Stimulated activated CD8-positive, alpha-beta memory T cell treated with anti-CD3 and anti-CD28 coated beads, Interleukin-12 subunit alpha, Interleukin-12 subunit beta, amount 100 ng/mL, for 24 hours (primary cell): ENCODE measurements around the gene TMEM181.
"Not testable (repeated sequence)": the region's sequence is repeated elsewhere in the genome, so short reads cannot be mapped to it uniquely, and the experiment has no call there.

Experiments used
- DNase-seq: peaks from one replicate; pipeline ENCODE4 v3.0.0-alpha.2; 2020; ENCODE audit errors: extremely low read depth

The TMEM181 gene, protein sequence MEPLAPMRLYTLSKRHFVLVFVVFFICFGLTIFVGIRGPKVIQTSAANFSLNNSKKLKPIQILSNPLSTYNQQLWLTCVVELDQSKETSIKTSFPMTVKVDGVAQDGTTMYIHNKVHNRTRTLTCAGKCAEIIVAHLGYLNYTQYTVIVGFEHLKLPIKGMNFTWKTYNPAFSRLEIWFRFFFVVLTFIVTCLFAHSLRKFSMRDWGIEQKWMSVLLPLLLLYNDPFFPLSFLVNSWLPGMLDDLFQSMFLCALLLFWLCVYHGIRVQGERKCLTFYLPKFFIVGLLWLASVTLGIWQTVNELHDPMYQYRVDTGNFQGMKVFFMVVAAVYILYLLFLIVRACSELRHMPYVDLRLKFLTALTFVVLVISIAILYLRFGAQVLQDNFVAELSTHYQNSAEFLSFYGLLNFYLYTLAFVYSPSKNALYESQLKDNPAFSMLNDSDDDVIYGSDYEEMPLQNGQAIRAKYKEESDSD

DNA sequence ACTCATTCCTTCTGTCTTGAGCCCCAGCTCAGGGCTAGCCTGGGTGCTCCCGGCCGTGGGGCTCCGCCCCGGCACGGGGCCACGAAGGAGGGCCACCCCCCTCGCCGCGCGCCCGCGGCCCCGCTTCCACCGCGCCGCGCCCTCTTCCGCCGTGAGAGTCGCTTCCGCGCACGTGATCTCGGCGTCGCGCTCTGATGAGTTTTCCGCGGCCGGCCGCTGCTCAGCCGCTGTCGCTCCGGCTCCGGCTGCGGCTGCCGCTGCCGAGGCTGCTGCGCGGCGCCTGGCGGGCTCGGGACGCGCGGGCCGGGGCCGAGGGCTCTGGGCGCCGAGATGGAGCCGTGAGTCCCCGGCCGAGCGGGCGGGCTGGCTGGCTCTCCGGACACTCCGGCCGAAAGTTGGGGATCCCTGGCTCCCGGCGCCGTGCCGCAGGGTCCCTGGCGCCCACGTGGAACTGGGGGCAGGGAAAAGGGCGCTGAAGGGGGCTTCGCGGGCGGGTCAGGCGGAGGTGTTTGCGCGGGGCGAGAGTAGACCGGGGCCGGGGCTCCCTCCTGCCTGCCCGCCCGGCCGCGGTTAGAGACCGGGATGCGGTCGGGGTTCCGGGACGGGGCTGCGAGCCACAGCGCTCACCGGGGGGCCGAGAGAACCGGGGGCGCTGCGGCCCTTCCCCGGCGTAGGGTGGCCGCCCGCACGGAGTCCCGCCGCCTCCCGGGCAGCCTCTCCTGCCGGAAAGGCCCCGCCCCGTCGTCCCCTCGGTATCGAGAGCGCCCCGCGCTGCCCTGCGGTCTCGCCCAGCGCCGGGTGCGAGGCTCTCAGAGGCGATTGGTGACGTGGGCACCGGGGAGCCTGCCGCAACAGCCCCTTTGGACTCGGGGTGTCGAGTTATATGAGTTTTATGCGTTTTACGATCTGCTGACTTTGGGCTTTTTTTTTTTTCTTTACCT, at the start of gene TMEM181:
TMEM181 (plus strand) TSS at position 197 of the 941 bp plus-strand sequence; CDS start at position 331, 134 bp downstream.
- DNase-seq, result peak; percentile 70

DNA sequence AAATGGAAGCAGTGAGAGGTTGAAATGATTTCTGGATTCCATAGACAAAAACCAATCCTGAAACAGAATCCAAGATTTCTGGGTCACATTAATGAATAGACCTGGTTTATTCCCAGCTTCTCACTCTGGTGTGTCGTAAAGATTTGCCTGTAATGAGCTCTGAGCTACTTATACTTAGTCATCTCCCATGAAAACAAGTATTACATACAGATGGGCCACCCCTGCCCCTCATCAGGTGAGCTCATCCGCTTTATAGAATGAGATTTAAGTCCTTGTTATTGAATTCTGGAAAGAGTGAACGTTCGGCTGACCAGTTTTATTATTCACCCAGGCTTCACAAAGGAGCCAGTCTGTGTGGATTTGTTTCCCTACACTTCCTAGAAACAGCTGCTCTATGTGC, 47.1 kb upstream of the TMEM181 start:
- DNase-seq, result no peak

DNA sequence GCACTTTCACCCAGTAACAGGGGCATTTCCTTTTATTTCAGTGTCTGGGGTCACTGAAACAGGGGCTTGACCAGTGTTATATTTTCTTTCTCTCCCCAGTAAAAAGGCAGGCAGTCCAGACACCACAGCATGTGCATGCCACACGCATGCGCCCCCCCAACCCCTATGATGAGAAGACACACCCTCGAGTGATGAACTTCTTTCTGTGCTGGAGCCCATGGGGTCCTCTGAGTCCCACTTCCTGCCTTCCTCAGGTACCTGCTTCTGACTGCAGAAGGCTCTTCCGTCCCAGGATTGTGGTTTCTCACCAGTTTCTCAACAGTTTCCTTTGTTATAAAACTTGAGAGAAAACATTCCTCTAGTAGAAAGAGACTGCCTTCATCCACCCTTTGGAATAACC, 45.7 kb upstream of the TMEM181 start:
- DNase-seq, result no peak

- no peak for DNase-seq
Measured at GRCh38 chr6:158514991-158515390, 44.9 kb upstream of the TMEM181 start.

GRCh38 chr6:158516098-158516497, 43.8 kb upstream of the TMEM181 start:
- DNase-seq, result no peak

DNA sequence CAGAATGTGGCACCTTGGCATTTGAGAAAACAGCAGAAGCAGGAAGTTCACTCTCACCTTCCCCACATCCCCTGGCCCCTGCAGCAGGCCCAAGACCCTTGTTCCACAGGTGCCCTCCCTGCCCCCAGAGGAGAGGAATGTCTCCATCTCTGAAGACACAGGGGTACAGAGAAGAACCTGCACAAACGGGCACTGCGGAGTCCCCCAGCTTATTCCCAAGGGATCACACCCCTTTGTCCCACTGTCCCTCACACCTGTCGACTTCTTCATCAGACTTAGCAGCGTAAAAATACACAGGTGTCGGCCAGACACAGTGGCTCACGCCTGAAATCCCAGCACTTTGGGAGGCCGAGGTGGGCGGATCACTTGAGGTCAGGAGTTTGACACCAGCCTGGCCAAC, 42.9 kb upstream of the TMEM181 start:
- no peak for DNase-seq

GRCh38 chr6:158517581-158517980, 42.3 kb upstream of the TMEM181 start:
- DNase-seq, result no peak

DNA sequence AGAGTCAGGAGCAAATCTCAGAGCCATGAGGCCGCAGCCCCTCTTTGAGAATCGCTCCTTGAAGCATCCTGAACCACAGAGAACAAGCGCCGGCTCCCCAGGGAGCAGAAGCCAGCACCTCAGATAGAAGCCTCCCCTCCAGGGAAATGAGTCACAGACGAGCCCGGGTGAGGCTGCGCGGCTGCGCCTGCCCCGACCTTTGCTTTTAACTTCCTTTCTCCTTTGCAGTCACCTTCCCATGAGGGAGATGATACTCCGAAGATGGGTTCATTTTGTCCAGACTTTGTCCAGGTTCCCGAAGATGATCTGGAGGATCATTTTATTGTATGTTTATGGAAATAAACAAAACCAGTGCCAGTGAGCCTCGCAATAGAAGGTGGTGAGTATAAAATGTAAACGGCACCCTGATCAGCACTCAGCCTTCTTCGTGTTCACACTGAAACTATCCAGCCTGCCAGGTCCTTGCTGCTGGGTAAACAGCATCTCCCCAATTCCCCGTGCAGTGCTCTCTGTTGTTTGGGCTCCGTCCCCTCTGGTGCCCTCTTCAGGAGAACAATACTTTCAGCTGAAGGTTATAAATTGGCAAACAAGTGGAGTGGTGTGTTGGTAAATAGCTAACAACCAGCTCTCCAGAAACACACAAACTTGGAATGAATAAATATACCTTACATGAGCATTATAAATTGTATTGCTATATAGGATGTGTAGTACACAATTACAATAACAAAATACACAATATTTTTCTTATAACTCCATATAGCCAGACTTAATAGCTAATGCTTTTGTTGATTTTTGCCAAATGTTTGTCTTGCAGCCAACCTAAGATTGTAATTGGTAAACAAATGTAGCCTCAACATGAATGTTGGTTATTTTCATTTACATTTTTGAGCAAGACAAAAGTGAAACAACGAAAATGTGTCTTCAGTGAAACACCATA, 41.4 kb upstream of the TMEM181 start:
- no peak for DNase-seq

DNA sequence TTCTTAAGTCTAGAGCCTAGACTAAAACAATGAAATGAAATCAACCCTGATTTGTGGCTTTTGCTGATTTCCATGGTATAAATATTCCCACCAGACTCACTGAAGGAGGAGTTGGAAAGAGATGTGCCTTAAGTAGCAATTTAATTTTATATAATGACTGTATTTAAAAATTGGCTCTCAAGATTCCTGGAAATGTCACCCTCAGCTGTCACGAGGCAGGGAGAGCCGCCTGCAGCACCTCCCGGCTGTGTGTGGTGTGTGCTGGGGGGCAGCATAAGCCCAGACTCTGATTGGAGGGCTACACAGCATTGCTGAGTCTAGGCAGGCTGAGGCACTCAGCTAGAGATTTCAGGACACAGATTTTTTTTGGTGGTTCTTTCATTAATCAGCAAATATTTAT, 40.6 kb upstream of the TMEM181 start:
- no peak for DNase-seq

- DNase-seq, result no peak
Measured at GRCh38 chr6:158519761-158520160, 40.1 kb upstream of the TMEM181 start.

GRCh38 chr6:158520975-158521374, 38.9 kb upstream of the TMEM181 start:
- DNase-seq, result not testable (repeated sequence)

GRCh38 chr6:158521759-158522158, 38.1 kb upstream of the TMEM181 start:
- DNase-seq, result no peak

GRCh38 chr6:158522616-158523015, 37.3 kb upstream of the TMEM181 start:
- DNase-seq, result no peak

- no peak for DNase-seq
Measured at GRCh38 chr6:158524311-158524710, 35.6 kb upstream of the TMEM181 start.

- DNase-seq, result not testable (repeated sequence)
Measured at GRCh38 chr6:158527858-158528257, 32.0 kb upstream of the TMEM181 start.

- DNase-seq, result no peak
Measured at GRCh38 chr6:158528826-158529225, 31.1 kb upstream of the TMEM181 start.

DNA sequence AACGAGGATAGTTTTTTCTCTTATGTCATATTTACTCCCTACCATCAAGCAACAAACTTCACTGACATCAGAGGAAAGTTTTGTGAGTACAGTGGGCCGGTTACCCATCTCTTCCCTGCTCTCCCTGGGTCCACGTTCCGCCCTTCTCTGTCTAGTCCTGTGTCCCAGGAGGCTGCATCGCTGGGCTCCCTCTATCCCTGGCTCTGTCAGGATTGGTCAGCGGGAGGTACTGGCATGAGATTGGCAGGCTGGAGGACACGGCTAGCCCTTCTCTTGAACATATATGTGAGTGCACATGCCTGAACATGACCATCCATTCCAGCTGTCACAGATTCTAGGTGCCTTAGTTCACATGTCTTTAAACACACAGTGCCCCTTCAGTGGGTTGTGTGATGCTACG, 30.3 kb upstream of the TMEM181 start:
- DNase-seq, result no peak

- no peak for DNase-seq
Measured at GRCh38 chr6:158531566-158531965, 28.3 kb upstream of the TMEM181 start.

DNA sequence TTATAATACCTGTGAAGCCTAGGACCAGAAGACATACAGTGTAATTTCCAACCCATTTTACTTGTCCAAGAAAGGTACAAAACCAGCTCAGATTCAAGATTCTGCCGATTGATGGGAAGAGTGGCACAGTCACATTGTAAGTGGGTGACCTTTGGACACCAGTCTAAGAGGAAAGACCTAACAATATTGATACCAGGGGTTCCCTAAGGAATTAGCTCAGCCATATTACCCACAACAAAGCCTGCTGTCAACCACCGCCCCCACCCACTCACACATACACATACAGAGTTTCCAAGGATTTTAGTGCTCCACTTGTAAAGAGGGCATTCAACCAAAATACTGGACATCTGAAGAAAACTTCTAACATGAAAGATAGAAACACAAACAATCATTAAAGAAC, 27.9 kb upstream of the TMEM181 start:
- no peak for DNase-seq

DNA sequence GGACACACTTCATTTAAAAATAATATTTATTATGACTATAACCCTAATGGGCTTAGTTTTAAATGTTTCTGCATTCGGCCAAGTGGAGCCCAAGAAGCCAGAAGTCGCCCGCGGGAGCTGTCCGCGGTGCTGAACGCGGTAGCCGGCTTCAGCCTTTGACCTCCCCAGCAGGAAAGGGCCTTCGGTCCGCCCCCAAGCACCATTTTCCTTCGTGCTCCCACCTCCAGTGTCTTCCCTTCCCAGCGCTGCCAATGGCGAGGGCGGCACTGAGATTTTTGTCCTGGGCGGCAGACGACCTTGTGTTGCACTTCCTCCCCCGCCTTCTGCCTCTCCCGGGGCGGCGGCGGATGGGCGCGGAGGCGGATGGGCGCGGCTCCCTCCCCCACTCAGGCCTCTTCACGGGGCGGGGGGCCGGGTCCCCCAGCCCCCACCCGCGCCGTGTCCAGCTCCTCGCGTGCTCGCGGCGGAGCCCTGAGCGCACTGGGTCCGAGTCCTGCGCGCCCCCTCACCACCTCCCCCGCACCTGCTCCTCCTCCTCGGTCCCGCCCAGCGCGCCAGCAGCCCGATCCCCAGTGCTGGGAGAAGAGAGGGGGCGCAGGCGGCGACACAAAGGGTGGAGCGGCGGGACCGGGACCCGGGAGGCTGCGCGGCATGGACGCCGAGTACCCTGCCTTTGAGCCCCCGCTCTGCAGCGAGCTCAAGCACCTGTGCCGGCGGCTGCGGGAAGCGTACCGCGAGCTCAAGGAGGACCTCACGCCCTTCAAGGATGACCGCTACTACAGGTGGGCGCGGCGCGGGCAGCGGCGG, 23.6 kb upstream of the TMEM181 start:
- no peak for DNase-seq
